GM12878 (cell line): ENCODE results near the gene TDRD3. TPM values are rescaled to one million over a fixed set of nuclear protein-coding genes. Genes with fewer than 3 reads are reported as not detected.

Experiments
- ATAC-seq: fragments of 200-7000 bp; cut with Tn5 transposase; 3 replicates; pipeline ENCODE4 v1.9.1; 2020; ENCODE audit warnings: mild to moderate bottlenecking, moderate library complexity
- BruUV-seq: library from RNA; stranded (reverse); fragments of 400-500 nt; replicated peaks from 2 replicates; lab custom pipeline; 2021; lab: Mats Ljungman, UMichigan
- CTCF ChIA-PET: fragments of 300-600 bp; sonication (Branson Sonifier 250); formaldehyde crosslinking; extraction: SDS; loops from one replicate; lab custom pipeline; 2021; ENCODE audit warnings: inconsistent platforms; lab: Yijun Ruan, JAX
- POLR2A ChIA-PET: fragments of 350-600 bp; formaldehyde crosslinking; extraction: SDS; loops from one replicate; lab custom pipeline; 2021; ENCODE audit warnings: inconsistent platforms; lab: Charles Lee
- RAD21 ChIA-PET: fragments of 300-600 bp; sonication (Branson Sonifier 250); formaldehyde crosslinking; loops from one replicate; lab custom pipeline; 2023; ENCODE audit warnings: antibody characterized with exemption; ENCODE audit not compliant: unreplicated experiment; lab: Charles Lee
- SMC1A ChIA-PET: fragments of 300-600 bp; sonication (Branson Sonifier 250); formaldehyde crosslinking; loops from one replicate; lab custom pipeline; 2023; ENCODE audit not compliant: unreplicated experiment, uncharacterized antibody; lab: Charles Lee
- DNase-seq: peaks from one replicate; pipeline ENCODE4 v3.0.0-alpha.2; 2011; ENCODE audit warnings: low read depth, low spot score
- FAIRE-seq: peaks from 3 replicates; lab custom pipeline; 2011; peaks lifted over from hg19 to GRCh38; lab: Jason Lieb, UNC
- H2AFZ ChIP-seq: 2 replicates; pipeline ENCODE4 v1.6.0; 2011; ENCODE audit warnings: low read depth, low read length, control low read depth; ENCODE audit not compliant: control insufficient read depth
- H3K27ac ChIP-seq: 2 replicates; pipeline ENCODE4 v1.5.1; 2011; ENCODE audit warnings: control low read depth; ENCODE audit not compliant: control insufficient read depth, insufficient read depth
- H3K27me3 ChIP-seq, 2 experiments: replicated peaks in 1 of 2; 2 replicates each; pipeline versions ENCODE4 v1.6.0 to v1.6.1; 2011; ENCODE audit warnings: low read length in 1 of 2; ENCODE audit not compliant: control insufficient read depth in 2 of 2, insufficient read depth in 2 of 2
- H3K36me3 ChIP-seq, 2 experiments: 2 replicates each; pipeline ENCODE4 v1.5.1; 2011; ENCODE audit warnings: low read length in 1 of 2; ENCODE audit not compliant: control insufficient read depth in 2 of 2, insufficient read depth in 2 of 2
- H3K4me1 ChIP-seq: 2 replicates; pipeline ENCODE4 v1.6.1; 2011; ENCODE audit warnings: mild to moderate bottlenecking, low read length, moderate library complexity, mixed read lengths; ENCODE audit not compliant: control insufficient read depth, insufficient read depth
- H3K4me2 ChIP-seq: 2 replicates; pipeline ENCODE4 v1.6.0; 2011; ENCODE audit warnings: control low read depth; ENCODE audit not compliant: control insufficient read depth, insufficient read depth
- H3K4me3 ChIP-seq: fragments of 200-600 bp; sonication (generic); 2 replicates; pipeline ENCODE4 v1.5.1; 2016
- H3K79me2 ChIP-seq: 2 replicates; pipeline ENCODE4 v1.6.0; 2011; ENCODE audit warnings: low read length; ENCODE audit not compliant: control insufficient read depth, insufficient read depth
- H3K9ac ChIP-seq: 2 replicates; pipeline ENCODE4 v1.8.0; 2011; ENCODE audit warnings: low read length, control low read depth, mixed read lengths; ENCODE audit not compliant: control insufficient read depth, insufficient read depth
- H3K9me3 ChIP-seq: replicated peaks from 3 replicates; pipeline ENCODE4 v1.5.1; 2011; ENCODE audit warnings: mild to moderate bottlenecking, low read length; ENCODE audit not compliant: control insufficient read depth, insufficient read depth
- H4K20me1 ChIP-seq: 2 replicates; pipeline ENCODE4 v1.6.0; 2011; ENCODE audit not compliant: control insufficient read depth, insufficient read depth
- BCLAF1 ChIP-seq: fragments of 450-650 bp; IDR thresholded peaks from 2 replicates; pipeline ENCODE4 v1.6.1; 2017; ENCODE audit warnings: antibody characterized with exemption, mild to moderate bottlenecking, moderate library complexity
- CREB1 ChIP-seq: IDR thresholded peaks from 2 replicates; pipeline ENCODE4 v1.6.1; 2012; ENCODE audit warnings: low read depth, mild to moderate bottlenecking, inconsistent platforms
- ESRRA ChIP-seq: IDR thresholded peaks from 2 replicates; pipeline ENCODE4 v1.6.1; 2012; ENCODE audit warnings: mild to moderate bottlenecking, low read length, improper control_type of control experiment
- GABPA ChIP-seq: IDR thresholded peaks from 2 replicates; pipeline ENCODE4 v1.6.1; 2014; ENCODE audit warnings: antibody characterized with exemption, low read depth, mild to moderate bottlenecking, inconsistent platforms
- HDGF ChIP-seq: fragments of 450-650 bp; IDR thresholded peaks from 2 replicates; pipeline ENCODE4 v1.6.1; 2016; ENCODE audit warnings: antibody characterized with exemption
- IRF5 ChIP-seq: fragments of 450-650 bp; IDR thresholded peaks from 2 replicates; pipeline ENCODE4 v1.6.1; 2017; ENCODE audit warnings: borderline replicate concordance
- JUNB ChIP-seq: IDR thresholded peaks from 2 replicates; pipeline ENCODE4 v1.6.1; 2016; ENCODE audit warnings: antibody characterized with exemption, mild to moderate bottlenecking
- KLF5 ChIP-seq: fragments of 450-650 bp; IDR thresholded peaks from 2 replicates; pipeline ENCODE4 v1.6.1; 2014; ENCODE audit warnings: mild to moderate bottlenecking; ENCODE audit not compliant: partially characterized antibody
- NFIC ChIP-seq: IDR thresholded peaks from 2 replicates; pipeline ENCODE4 v1.6.1; 2012; ENCODE audit warnings: low read depth, mild to moderate bottlenecking, inconsistent platforms, low read length, moderate library complexity
- SMARCA5 ChIP-seq: fragments of 450-650 bp; IDR thresholded peaks from 2 replicates; pipeline ENCODE4 v1.6.1; 2017; ENCODE audit warnings: mild to moderate bottlenecking
- TARDBP ChIP-seq: IDR thresholded peaks from 2 replicates; pipeline ENCODE4 v1.6.1; 2016; ENCODE audit warnings: borderline replicate concordance
- TCF12 ChIP-seq: IDR thresholded peaks from 2 replicates; pipeline ENCODE4 v1.6.1; 2011; ENCODE audit warnings: low read depth, mild to moderate bottlenecking, low read length
- YY1 ChIP-seq: IDR thresholded peaks from 2 replicates; pipeline ENCODE4 v1.6.1; 2011; ENCODE audit warnings: low read depth, mild to moderate bottlenecking, low read length
- WGBS: methylation state at CpG from one replicate; pipeline ENCODE4 v1.1.6; 2016; ENCODE audit warnings: low lambda C conversion rate; ENCODE audit not compliant: insufficient replicate concordance, insufficient coverage; ENCODE audit errors: missing lambda C conversion rate; 5-methylcytosine and 5-hydroxymethylcytosine counted together
- in situ Hi-C: fragments of 300-500 bp; cut with MboI; formaldehyde crosslinking; loops from 9 replicates; pipeline ENCODE4 v1.14.3; 2018; ENCODE audit warnings: mixed read lengths
- intact Hi-C: fragments of 100-400 bp; cut with micrococcal nuclease; formaldehyde crosslinking; loops from one replicate; pipeline ENCODE4 v1.14.2; 2022; ENCODE audit not compliant: unreplicated experiment
- polyA plus RNA-seq, 11 experiments: library from polyadenylated mRNA; depleted of rRNA in 4 of 11; unstranded in 6 of 11; stranded (reverse) in 5 of 11; fragments of >200 nt; fragmentation: Nextera tagmentation in 4 of 11; fragmentation: Illumina TruSeq in 1 of 11; extraction: Ambion mirVana in 4 of 11; extraction: Trizol in 1 of 11; gene quantifications; 1 replicate in 1 of 11; 2 replicates in 10 of 11; pipeline versions ENCODE4 v1.2.1 to v1.2.3, GENCODE V29; 2011 to 2016; ENCODE audit warnings: inconsistent platforms in 2 of 11, missing spikeins in 2 of 11, low read depth in 1 of 11
- total RNA-seq, 4 experiments: library from RNA; depleted of rRNA in 3 of 4; stranded (reverse); fragments of >200 nt in 3 of 4; fragmentation: Illumina TruSeq in 1 of 4; extraction: Trizol in 1 of 4; gene quantifications; 2 replicates each; pipeline versions ENCODE4 v1.2.1 to v1.2.3, GENCODE V29; 2013 to 2021
- TF ChIP-seq, protein P1 (sequence below): IDR thresholded peaks from 2 replicates; pipeline ENCODE4 v1.6.1; 2011; ENCODE audit warnings: low read depth, low read length, improper control_type of control experiment, borderline replicate concordance
- TF ChIP-seq, protein P2 (sequence below): fragments of 450-650 bp; formaldehyde crosslinking; IDR thresholded peaks from 2 replicates; pipeline ENCODE4 v1.4.0; 2020; ENCODE audit warnings: mild to moderate bottlenecking, moderate library complexity

TDRD3 gene
- total and polyA plus RNA-seq, 10 of the 15 experiments (the other 5 are each of a cell fraction or from before 2014, with no cell fraction given), result 8.4 to 27.9 (median 15.8) TPM

GRCh38 chr13:60501236-60501635, 104.2 kb downstream of the TDRD3 start:
- H3K4me1 ChIP-seq, result no peaks in the 10 kb centered on the region
- ATAC-seq (no peak), DNase-seq (no peak), FAIRE-seq (no peak)
- SMC1A ChIA-PET, result no interaction called here
- H3K4me3 ChIP-seq, result no peak overlapping the region
- H3K9ac ChIP-seq, result no peak overlapping the region
- TF ChIP-seq TCF12 (no peak), GABPA (no peak), KLF5 (no peak), NFIC (no peak), BCLAF1 (no peak), CREB1 (no peak), YY1 (no peak), HDGF (no peak), JUNB (no peak), ESRRA (no peak), SMARCA5 (no peak), TARDBP (no peak), IRF5 (no peak)
- TF ChIP-seq, protein P1, sequence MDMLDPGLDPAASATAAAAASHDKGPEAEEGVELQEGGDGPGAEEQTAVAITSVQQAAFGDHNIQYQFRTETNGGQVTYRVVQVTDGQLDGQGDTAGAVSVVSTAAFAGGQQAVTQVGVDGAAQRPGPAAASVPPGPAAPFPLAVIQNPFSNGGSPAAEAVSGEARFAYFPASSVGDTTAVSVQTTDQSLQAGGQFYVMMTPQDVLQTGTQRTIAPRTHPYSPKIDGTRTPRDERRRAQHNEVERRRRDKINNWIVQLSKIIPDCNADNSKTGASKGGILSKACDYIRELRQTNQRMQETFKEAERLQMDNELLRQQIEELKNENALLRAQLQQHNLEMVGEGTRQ, result no peak
- TF ChIP-seq, protein P2, sequence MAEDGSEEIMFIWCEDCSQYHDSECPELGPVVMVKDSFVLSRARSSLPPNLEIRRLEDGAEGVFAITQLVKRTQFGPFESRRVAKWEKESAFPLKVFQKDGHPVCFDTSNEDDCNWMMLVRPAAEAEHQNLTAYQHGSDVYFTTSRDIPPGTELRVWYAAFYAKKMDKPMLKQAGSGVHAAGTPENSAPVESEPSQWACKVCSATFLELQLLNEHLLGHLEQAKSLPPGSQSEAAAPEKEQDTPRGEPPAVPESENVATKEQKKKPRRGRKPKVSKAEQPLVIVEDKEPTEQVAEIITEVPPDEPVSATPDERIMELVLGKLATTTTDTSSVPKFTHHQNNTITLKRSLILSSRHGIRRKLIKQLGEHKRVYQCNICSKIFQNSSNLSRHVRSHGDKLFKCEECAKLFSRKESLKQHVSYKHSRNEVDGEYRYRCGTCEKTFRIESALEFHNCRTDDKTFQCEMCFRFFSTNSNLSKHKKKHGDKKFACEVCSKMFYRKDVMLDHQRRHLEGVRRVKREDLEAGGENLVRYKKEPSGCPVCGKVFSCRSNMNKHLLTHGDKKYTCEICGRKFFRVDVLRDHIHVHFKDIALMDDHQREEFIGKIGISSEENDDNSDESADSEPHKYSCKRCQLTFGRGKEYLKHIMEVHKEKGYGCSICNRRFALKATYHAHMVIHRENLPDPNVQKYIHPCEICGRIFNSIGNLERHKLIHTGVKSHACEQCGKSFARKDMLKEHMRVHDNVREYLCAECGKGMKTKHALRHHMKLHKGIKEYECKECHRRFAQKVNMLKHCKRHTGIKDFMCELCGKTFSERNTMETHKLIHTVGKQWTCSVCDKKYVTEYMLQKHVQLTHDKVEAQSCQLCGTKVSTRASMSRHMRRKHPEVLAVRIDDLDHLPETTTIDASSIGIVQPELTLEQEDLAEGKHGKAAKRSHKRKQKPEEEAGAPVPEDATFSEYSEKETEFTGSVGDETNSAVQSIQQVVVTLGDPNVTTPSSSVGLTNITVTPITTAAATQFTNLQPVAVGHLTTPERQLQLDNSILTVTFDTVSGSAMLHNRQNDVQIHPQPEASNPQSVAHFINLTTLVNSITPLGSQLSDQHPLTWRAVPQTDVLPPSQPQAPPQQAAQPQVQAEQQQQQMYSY, result no peak
- H3K9me3 ChIP-seq, result no peaks in the 10 kb centered on the region; the same call in 2 of the 3 replicates
- in situ Hi-C loops, result no loop called here
- H2AFZ ChIP-seq, result no peak overlapping the region
- H3K36me3 ChIP-seq, result peaks cover 0 to 1% of the 10 kb centered on the region in 2 experiments; a peak in 3 of 4 replicates
- CTCF ChIA-PET, result no interaction called here
- no peaks in the 10 kb centered on the region for H3K79me2 ChIP-seq
- H3K4me2 ChIP-seq, result no peak overlapping the region
- no peaks in the 10 kb centered on the region for H3K27me3 ChIP-seq
- H4K20me1 ChIP-seq, result no peaks in the 10 kb centered on the region
- no TSS peak for BruUV-seq
- intact Hi-C loops, result no loop called here
- POLR2A ChIA-PET, result no interaction called here
- no peak overlapping the region for H3K27ac ChIP-seq
- RAD21 ChIA-PET, result no interaction called here
- WGBS, result 93% methylated on average over 1 of the region's 1 CpG
